ENCODE results near the gene TMEM158.

The TMEM158 gene

DNA sequence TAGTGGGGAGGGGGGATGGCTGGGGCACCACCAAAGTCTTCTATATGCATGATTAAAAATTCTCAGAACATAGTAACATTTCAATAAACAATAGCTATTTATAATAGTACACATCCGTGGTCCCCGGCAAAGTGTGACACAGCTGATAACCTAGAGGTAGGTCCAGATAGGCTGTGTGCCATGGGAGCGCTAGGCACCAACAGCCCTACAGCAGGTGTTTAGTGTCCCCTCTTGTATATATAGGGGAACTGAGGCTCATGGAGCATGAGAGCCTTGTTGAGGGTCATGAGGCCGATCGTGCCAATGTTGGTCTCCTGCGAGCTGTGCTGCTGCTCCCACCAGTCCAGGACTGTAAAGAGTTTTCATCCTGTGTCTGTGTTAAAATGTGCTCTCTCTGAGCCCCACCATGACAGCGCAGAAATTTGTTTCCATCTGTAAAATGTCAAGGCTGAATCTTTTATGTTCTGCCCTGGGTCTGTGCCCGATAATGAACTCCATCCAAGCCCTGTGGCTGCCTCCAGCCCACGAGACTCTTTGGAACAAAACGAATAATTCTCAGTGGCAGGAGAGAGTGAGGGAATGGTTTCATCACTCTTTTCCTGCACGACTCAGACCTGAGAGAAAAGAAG lies 14.5 kb downstream of the TMEM158 start:
- H3K27ac ChIP-seq (replicated peaks) = peak overlapping the region; percentile 36
- H3K4me3 ChIP-seq (replicated peaks; ENCODE audit: insufficient read depth, low read length) = no peak overlapping the region
- TF ChIP-seq SPI1 (IDR thresholded peaks at IDR 0.05; ENCODE audit: borderline replicate concordance, low read depth) = no peak
- no peak for TF ChIP-seq REST (IDR thresholded peaks at IDR 0.05; ENCODE audit: insufficient replicate concordance, low read depth)
- TF ChIP-seq, protein P1, sequence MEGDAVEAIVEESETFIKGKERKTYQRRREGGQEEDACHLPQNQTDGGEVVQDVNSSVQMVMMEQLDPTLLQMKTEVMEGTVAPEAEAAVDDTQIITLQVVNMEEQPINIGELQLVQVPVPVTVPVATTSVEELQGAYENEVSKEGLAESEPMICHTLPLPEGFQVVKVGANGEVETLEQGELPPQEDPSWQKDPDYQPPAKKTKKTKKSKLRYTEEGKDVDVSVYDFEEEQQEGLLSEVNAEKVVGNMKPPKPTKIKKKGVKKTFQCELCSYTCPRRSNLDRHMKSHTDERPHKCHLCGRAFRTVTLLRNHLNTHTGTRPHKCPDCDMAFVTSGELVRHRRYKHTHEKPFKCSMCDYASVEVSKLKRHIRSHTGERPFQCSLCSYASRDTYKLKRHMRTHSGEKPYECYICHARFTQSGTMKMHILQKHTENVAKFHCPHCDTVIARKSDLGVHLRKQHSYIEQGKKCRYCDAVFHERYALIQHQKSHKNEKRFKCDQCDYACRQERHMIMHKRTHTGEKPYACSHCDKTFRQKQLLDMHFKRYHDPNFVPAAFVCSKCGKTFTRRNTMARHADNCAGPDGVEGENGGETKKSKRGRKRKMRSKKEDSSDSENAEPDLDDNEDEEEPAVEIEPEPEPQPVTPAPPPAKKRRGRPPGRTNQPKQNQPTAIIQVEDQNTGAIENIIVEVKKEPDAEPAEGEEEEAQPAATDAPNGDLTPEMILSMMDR (IDR thresholded peaks at IDR 0.05; ENCODE audit: insufficient read depth, low read length) = no peak
- no peak for TF ChIP-seq POLR2AphosphoS5 (IDR thresholded peaks at IDR 0.05; ENCODE audit: low read depth)
- TF ChIP-seq GABPA (IDR thresholded peaks at IDR 0.05; ENCODE audit: low read depth) = no peak
- no peak for DNase-seq (ENCODE audit: low read depth in 1 of 2, low spot score in 1 of 2)
- H3K27me3 ChIP-seq (ENCODE audit: insufficient read depth, poor library complexity, severe bottlenecking) = no peaks in the 10 kb centered on the region

- DNase-seq (ENCODE audit: low read depth in 1 of 2, low spot score in 1 of 2) = peak; percentile 62 to 82
- Histone ChIP-seq H3K27ac (replicated peaks) (no peak overlapping the region), H3K27me3 (ENCODE audit: insufficient read depth, poor library complexity, severe bottlenecking) (no peaks in the 10 kb centered on the region), H3K4me3 (replicated peaks; ENCODE audit: insufficient read depth, low read length) (no peak overlapping the region)
- TF ChIP-seq REST (IDR thresholded peaks at IDR 0.05; ENCODE audit: insufficient replicate concordance, low read depth) = no peak
- TF ChIP-seq, protein P1 (IDR thresholded peaks at IDR 0.05; ENCODE audit: insufficient read depth, low read length) = peak; percentile 46
Measured at GRCh38 chr3:45210308-45211041, 15.6 kb downstream of the TMEM158 start.

GRCh38 chr3:45209526-45209925 lies 16.6 kb downstream of the TMEM158 start:
- Histone ChIP-seq H3K27ac (replicated peaks) (no peak overlapping the region), H3K4me3 (replicated peaks; ENCODE audit: insufficient read depth, low read length) (no peak overlapping the region), H3K27me3 (ENCODE audit: insufficient read depth, poor library complexity, severe bottlenecking) (no peaks in the 10 kb centered on the region)
- TF ChIP-seq POLR2AphosphoS5 (IDR thresholded peaks at IDR 0.05; ENCODE audit: low read depth) (no peak), GABPA (IDR thresholded peaks at IDR 0.05; ENCODE audit: low read depth) (no peak), SPI1 (IDR thresholded peaks at IDR 0.05; ENCODE audit: borderline replicate concordance, low read depth) (no peak), REST (IDR thresholded peaks at IDR 0.05; ENCODE audit: insufficient replicate concordance, low read depth) (no peak)
- TF ChIP-seq, protein P1 (IDR thresholded peaks at IDR 0.05; ENCODE audit: insufficient read depth, low read length) = no peak
- no peak for DNase-seq (ENCODE audit: low read depth in 1 of 2, low spot score in 1 of 2)
